NCI-H1105 (cell line): ENCODE results near the gene PLAGL2.

Experiments used
- DNase-seq: peaks from one replicate; lab custom pipeline; 2025; lab: John Stamatoyannopoulos, UW

PLAGL2 gene

DNA sequence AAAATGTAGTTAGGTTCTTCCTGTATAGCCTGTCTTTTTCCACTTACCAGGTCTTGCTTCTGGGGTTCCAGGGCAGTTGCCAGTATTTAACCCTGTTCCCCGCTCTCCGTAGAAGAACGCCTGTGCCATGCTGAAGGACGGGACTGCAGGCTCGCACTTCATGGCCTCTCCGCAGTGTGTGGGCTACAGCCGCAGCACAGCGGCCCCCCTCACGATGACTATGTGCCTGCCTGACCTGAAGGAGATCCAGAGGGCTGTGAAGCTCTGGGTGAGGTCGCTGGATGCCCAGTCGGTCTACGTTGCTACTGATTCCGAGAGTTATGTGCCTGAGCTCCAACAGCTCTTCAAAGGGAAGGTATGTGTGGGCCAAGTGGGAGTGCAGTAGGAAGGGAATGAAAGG is 23.2 kb upstream of the PLAGL2 start:
- DNase-seq = no peak

DNA sequence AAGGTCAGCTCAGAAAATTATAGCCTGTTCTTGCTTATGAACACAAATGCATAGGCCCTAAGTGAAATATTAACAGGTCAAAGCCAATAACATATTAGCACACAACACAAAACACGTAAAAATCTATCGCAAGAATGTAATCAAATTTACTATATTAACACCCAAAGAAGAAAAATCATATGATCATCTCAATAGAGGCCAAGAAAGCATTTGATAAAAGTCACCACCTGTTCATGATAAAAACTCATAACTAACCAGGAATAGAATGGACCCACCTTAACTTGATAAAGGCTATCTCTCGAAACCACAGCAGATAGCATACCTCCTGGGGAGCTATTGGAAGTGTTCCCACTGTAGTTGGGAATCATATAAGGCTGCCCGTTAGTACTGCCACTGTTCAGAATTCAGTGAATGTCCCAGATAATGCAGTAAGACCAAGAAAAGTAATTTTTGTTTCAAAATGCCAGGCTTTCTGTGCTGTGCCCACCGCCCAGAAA is 21.8 kb upstream of the PLAGL2 start:
- DNase-seq = no peak

DNA sequence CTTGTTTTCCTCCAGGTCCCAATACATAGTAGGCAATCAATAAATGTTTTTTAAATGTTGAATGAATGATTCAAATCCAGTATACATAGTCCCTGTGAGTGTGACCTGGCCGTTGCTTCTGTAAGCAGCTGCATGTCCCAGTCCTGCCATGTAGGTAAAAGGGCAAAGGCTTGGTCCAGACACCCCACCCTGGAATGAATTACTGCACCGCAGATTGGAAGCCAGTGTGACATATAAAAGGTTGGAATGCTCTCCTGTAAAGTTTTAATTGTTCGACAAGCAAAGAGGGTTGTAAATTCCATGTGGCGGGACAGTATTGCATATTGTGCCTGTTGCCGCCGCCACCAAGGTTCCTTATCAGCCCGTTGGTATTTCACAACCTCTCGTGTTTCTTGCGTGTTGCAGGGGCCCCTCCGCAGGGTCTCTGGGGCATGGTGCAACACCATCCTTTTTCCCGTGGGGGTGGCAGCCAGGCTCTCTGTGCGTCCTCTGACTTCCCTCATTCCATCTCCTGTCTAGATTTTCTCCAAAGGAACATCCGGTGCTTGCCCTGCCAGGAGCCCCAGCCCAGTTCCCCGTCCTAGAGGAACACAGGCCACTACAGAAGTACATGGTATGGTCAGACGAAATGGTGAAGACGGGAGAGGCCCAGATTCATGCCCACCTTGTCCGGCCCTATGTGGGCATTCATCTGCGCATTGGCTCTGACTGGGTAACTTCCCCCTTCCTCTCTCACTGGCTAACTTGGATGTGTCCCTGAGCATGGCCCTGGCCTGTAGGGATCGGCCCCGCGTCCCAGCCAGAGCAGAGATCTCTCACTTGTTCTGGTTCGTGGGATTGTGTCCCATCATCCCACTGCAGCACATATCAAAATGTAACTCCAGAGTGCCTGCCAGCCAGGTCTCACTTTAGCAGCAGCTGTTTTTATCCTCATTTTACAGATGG is 20.5 kb upstream of the PLAGL2 start:
- DNase-seq = no peak

DNA sequence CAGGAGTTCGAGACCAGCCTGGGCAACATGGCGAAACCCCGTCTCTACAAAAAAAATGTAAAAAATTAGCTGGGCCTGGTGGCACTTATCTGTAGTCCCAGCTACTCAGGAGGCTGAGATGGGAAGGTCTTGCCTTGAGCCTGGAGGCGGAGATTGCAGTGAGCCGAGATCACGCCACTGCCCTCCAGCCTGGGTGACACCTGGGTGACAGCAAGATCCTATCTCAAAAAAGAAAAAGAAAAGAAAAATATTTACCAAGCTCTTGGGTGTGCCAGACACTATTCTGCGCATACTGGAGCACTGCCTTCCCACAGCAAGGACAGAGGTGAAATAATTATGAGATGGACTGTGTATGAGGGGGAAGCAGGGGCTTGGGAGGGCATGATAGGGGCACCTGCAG is 19.8 kb upstream of the PLAGL2 start:
- DNase-seq = no peak

DNA sequence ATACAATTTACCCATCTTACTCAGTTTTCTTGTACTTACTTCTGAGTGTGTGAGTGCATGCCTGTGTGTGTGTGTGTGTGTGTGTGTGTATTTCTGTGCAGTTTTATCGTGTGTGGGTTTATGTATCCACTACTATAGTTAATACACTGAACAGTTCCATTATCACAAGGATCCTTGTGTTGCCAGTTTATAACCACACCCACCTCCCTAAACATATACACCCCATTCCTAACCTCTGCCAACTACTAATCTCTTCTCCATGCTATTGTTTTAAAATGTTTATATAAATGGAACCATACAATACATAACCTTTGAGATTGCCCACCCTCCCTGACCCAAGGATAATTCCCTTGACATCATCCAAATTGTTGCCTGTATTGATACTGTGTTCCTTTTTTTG is 18.8 kb upstream of the PLAGL2 start:
- no peak for DNase-seq

DNA sequence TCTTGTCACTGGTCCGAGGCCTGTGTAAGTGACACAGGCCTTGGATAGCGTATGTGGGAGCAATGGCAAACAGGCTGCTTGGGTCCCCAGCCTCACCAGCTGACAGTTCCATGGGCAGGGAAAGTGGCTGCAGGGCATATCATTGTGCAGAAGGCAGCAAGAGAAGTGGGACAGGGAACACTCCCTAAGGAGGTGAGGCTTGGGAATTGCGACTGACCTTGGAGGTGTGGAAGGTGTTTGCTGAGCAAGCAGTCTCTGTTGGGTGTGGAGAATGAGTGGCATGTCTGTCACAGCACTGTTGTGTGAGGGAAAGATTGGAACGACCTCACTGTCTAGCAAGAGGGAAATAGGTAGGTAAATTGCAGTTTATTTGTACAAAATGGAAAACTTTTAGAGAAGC is 16.9 kb upstream of the PLAGL2 start:
- DNase-seq = no peak

DNA sequence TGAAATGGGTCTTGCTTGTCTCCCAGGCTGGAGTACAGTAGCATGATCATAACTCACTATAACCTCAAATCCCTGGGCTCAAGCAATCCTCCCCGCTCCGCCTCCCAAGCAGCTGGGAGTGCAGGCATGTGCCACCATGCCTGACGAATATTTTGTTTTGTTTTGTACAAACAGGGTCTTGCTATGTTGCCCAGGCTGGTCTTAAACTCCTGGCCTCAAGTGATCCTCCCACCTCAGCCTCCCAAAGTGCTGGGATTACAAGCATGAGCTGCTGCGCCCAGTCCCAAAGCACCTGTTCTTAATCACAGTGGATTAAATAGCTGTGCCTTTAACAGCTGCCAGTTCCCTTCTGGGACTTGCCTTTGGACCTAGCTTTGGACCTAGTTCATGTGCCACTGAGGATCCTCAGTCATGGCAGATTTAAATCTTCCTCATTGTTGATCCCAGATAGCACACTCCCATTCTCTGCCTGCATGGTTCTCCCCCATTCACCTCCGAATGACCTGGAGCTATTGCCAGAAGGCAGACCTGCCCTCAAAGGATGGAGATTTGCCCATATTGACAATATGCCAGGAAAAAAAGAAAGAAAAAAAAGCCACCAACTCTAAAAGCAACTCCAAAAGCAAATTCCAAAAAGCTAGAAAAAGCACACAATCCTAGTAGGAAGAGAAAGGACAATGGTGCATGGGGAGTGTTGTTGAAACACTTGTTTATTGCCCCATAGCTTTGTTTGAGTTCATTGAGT is 10.8 kb upstream of the PLAGL2 start:
- DNase-seq = no peak

DNA sequence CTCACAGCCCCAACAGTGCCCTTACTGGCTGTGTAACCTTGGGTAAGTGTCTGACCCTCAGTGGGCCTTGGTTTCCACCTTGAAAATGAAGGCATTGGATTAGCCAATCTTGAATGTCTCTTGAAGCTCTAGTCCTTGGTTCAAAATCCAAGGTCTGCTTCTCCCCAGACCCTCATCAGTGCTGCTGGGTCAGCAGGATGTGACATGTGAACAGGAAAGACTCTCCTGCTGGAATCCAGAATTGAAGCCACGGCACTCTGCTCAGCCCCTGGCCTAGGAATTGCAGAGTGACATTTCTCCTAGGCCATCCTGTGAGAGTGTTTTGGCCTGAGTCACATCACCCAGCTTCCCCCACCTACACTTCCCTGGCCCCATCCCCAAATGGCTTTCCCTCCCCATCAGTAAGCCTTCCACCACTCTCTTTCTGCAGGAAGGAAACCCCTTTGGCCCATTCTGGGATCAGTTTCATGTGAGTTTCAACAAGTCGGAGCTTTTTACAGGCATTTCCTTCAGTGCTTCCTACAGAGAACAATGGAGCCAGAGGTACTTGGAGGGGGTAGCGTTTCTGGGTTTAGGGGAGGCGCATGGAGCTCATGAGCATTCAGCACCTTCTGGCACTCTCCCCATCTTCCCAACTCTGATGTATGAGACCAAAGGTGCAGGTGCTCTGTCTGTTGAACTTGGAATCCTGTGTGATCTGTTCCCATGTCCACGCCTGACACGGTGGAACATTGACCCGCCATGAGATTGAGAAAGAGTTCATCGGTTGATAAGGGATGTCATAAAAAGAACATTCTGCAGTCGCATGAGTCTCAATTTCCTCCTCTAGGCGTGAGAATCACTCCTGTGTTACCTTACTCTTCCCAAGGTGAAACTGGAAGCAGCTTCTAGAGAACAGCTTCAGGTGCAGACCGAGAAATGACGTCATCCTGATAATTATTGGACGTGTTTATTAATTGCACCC is 8.9 kb upstream of the PLAGL2 start:
- no peak for DNase-seq

DNA sequence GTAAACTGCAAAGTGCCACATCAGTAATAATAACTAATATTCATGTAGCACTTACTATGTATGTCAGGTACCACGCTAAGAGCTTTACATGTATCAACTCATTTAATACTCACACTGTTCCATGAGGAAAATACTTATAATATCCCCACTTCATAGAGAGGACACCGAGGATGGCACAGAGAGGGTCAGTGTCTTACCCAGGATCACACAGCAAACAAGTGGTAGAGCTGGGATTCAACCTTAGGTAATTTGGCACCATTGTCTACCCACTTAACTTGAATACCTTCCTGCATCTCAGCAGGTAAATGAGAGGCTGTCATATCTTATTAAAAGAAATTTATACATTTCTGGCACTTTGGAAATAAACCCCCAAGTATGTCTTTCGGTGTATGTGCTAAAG is 8.2 kb upstream of the PLAGL2 start:
- no peak for DNase-seq

DNA sequence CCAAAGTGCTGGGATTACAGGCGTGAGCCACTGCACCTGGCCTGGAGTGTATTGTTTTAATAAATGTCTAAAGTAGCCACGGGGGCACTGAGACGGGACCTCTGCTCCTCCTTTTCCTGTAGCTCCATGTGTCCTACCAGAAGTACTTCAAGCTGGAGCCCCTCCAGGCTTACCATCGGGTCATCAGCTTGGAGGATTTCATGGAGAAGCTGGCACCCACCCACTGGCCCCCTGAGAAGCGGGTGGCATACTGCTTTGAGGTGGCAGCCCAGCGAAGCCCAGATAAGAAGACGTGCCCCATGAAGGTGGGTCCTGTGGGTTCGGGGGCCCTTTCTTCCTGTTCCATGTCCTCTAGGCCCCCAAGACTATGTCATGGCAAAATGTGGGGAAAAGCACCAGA is 7.6 kb upstream of the PLAGL2 start:
- no peak for DNase-seq

DNA sequence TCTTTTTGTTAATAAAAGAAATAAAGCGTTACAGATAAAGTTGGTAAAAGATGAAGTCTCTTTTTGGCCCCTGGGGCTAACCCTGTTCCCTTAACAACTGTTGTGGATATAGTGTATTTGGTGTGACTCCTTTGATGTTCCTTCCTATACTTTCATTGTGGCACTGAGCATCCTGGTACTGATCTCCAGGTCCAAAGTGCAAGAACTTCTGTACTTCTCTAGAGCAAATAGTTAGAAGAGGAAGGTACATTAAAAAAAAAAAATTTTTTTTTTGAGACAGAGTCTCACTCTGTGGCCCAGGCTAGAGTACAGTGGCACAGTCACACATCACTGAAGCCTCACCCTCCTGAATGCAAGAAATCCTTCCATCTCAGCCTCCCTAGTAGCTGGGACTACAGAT is 6.3 kb upstream of the PLAGL2 start:
- DNase-seq = no peak

DNA sequence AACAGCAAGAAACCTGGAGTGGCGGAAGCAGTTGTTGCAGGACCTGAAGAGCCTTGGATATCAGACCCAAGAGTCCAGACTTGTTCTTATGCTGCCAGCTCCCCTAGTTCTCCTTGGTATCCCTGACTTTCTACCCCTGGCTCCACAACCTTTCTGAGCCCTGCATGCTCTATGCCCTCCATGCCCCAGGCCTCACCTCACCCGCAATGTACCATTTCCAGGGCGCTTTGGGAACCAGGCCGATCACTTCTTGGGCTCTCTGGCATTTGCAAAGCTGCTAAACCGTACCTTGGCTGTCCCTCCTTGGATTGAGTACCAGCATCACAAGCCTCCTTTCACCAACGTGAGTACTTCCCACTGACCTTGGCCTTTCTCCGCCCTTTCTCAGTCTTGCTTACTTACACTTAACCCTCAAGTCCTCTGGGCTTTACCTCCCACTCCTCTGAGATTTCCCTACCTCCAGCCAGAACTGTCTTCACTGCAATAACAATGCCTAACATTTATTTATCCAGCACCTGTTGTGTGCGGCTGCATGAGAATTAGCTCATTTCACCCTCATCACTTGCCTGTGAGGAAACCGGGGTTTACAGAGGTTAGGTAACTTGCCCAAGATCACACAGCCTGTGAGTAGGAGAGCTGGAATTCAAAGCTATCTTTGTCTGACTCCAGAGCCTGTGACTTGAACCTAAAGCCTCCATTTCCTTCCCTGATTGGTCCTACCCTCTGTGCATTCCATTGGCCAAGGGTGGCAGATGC is 2.5 kb upstream of the PLAGL2 start:
- no peak for DNase-seq

DNA sequence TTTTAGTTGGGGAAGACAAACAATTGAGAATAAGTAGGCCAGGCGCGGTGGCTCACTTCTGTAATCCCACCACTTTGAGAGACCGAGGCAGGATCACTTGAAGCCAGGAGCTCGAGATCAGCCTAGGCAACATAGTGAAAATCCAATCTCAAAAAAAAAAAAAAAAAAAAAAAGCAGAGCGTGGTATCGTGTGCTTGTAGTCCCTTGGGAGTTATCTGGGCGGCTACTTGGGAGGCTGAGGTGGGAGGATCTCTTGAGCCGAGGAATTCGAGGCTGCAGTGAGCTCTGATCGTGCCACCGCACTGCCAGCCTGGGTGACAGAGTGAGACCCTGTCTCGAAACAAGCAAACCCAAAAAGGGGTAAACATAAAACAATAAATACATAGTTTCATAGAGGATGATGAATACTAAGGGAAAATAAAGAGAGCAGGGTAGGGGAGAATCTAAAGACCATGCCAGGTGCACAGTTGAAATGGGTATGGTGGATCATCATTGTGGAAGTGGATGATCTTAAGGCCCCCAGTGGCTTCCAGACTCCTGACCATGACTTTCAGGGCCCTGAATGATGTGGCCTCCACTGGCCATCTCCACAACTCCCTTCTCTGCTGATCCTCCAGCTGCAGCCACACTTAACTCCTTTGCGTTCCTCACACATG is 1.1 kb upstream of the PLAGL2 start:
- no peak for DNase-seq

DNA sequence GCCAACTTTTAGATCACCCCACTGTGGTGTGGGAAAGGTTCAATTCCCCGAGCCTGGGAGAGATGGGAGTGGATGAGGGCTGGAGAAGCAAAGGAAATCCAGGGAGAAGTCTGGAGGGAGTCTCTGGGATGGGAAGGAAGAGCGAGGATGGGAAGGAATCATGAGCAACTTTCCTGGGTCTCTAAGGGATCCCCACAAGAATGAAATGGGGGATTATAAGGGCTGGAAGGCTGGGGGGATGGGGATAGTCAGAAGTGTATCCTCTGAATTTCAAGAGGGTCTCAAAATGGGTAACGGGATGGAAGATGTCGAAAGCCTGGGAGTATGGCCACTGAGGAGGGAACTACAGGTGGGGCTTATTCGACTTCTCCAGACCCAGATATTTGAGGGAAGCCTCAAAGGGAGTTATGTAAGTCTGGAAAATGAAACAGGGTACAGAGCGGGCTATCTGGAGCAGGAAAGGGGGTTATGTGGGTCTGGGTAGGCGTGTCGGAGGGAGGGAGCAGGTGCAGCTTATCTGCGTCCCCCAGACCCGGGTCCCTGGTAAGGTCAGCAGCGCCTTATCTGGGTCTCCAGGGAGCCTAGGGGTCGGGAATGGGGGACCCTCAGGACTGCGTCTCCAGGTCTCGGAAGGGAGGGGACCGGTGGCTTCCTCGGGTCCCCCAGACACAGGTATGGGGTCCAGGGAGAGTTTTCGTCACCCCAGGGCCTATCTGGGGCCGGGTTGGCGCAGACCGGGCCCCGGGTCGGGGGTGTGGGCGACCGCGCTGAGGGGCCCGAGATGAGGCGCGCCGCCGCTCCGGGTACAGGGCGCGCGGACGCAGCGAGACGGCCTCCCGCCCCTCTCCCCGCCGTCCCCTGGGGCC is 550 bp downstream of the PLAGL2 start:
- DNase-seq = no peak

DNA sequence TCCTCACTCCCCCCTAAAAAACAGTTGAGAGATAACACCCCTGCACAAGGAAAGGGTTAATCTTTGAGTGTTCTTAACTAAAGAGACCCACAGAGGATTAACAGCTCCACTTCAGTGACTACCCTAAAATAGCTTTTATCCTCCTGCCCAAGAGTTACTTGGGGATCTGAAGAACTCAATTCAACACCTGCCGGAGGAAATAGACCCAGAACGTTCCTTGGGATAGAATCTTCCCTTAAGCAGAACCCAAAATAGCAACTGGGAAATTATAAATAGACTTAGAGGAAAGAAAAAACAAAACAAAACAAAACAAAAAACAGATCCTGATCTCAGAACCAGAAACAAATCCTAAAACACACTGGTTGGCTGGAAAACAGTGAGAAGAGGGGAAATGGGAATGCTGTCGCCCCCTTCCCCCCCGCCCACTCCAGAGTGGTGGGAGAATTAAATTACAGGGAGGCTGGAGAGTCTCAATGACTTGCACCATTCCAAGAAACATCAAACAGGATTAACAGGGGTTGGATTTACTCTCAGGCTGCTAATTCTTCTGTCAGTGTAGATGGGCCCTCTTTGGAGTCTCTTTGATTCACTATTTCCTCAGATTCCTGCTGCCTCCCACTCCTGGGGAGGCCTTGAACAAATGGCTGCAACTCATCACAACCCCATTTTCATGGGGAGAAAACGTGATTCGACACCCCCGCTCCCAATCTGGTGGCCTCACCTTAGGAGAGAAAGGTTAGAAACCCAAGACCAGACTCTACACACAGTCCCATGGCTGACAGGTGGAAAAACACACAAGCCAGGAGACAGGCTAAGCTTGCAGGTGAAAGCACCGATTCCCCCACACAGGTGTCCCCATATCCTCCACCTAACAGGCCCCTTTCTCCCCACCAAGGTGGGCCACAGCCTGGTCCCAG is 1.4 kb downstream of the PLAGL2 start:
- DNase-seq = no peak

DNA sequence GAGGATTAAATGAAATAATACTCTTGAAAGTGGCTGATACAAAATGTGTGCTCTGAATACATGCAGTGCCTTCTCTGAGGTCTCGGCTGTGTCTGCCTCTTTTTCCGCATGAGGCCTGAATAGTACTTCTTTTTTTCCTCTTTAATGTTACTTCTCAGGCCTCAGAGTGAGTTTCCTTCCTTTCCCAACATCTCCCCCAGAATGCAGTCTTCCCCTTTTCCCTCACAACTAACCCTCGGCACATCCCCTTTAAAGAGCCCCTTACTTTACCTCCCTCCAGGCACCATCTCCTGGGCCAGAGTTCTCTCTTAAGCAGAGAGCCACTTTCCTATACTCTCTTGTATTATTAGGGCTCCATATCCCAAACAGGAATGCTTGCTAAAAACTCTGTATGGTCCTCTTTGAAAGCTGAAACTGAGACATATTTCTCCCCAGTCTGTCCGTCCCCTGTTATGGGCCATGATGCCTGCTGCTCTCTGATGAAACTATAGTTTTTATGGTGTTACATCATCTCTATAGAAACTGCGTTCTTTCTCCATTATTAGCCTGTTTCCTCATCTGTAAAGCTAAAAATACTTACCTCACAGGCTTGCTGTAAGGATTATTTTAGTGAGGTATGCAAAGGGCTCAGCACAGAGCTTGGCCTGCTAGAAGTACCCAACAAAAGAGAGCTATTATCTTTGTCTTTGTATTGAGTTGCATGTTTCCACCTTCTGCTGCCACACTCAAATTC is 2.3 kb downstream of the PLAGL2 start:
- DNase-seq = no peak

DNA sequence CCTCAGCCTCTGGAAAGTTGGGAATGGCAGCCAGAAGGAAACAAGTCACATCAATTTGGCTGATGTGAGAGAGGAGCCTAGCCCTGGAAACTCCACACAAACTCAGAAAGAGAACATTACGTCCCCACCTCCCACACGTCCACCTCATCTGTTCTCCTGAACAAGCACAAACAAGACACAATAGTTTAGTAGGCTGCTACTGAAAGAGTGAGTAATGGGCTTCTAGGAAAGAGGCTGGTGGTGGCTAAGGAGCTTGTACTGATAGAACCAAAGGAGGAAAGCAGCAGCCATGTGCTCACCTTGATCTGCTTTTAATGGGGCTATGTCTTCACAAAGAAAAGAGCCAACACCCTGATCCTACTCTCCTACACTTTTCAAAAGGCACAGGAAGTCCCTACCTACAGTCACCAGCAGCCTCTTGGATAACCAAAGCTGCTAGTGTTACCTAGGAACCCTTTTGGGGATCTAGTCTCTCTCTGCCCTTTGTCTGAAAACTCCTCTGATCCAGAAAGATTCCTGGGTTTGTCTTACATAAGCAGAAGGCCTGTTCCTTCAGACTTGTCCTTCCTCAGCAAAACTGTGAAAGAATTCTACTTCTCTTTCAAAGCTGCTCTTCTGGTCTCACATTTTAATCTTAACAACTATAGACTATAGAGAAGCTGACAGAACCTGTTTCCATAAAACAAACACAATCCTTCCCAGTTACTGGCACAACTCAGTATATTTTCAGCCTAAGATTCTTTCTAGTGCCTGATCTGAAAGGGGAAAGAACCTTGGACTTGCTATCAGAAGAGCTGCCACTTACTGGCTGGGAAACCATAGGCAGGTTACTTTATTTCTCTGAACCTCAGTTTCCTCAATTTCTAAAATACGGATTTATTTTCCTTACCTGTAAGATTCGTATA is 3.1 kb downstream of the PLAGL2 start:
- no peak for DNase-seq
